Right atrium auricular region (tissue), 2 donors: Measurements from ENCODE around the gene DPH3. TPM values are rescaled to one million over a fixed set of nuclear protein-coding genes. Genes with fewer than 3 reads are reported as not detected.

ENCODE experiments used
- DNase-seq: peaks from one replicate; pipeline ENCODE4 v3.0.0-alpha.2; 2019; ENCODE audit warnings: low spot score
- H3K27ac ChIP-seq, 2 donors: fragments of 200-600 bp; sonication (generic); 1 replicate in 1 of 2; 2 replicates in 1 of 2; pipeline ENCODE4 v1.5.1; 2016 to 2019
- H3K27me3 ChIP-seq, 2 donors: fragments of 200-600 bp; sonication (generic); one replicate each; pipeline versions ENCODE4 v1.5.1 to v1.6.0; 2017 to 2019
- H3K36me3 ChIP-seq: fragments of 200-600 bp; sonication (generic); one replicate; pipeline ENCODE4 v1.5.1; 2016
- H3K4me1 ChIP-seq, 2 donors: fragments of 200-600 bp; sonication (generic); one replicate each; pipeline versions ENCODE4 v1.5.1 to v1.6.0; 2017 to 2019
- H3K4me3 ChIP-seq, 2 donors: fragments of 200-600 bp; sonication (generic); 1 replicate in 1 of 2; 2 replicates in 1 of 2; pipeline ENCODE4 v1.5.1; 2017 to 2019; ENCODE audit warnings: mild to moderate bottlenecking in 1 of 2, moderate library complexity in 1 of 2
- H3K9me3 ChIP-seq, 2 donors: fragments of 200-600 bp; sonication (generic); one replicate each; pipeline ENCODE4 v1.5.1; 2019
- CTCF ChIP-seq, 2 donors: fragments of 200-600 bp; sonication (generic); IDR thresholded peaks; one replicate each; pipeline ENCODE4 v1.5.1; 2019; ENCODE audit warnings: antibody characterized with exemption in 2 of 2
- total RNA-seq, 2 donors: library from RNA; depleted of rRNA; stranded (reverse); fragments of >200 nt; gene quantifications; one replicate each; pipeline ENCODE4 v1.1.0, GENCODE V29; 2016

The DPH3 gene
- total RNA-seq, 2 donors from 2014 or later, result 17.3 to 17.7 TPM

DNA sequence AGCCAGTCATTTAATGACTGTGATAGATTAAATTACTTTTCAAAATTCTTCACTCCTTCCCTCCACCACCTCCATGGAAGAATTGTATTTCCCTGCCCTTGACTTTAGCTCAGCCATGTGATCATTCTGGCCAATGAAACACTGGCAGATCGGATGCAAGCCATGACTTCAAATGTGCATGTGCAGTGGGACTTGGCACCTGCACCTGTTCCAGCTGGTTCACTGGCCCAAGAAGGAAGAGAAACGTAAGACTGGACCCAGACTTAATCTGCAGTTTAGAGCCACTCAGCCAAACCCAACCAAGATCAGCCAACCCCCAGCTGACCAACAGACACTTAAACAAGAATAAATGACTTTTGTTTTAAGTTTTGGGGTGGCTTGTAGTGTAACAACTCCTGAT is 11.8 kb downstream of the DPH3 start:
- no peaks in the 10 kb centered on the region for H3K9me3 ChIP-seq
- H3K4me1 ChIP-seq, result peaks cover 0 to 17% of the 10 kb centered on the region in 2 donors
- no peak for DNase-seq
- H3K4me3 ChIP-seq, result no peak overlapping the region
- no peaks in the 10 kb centered on the region for H3K36me3 ChIP-seq
- TF ChIP-seq CTCF (IDR thresholded peaks at IDR 0.05), result no peak
- no peaks in the 10 kb centered on the region for H3K27me3 ChIP-seq
- no peak overlapping the region for H3K27ac ChIP-seq

GRCh38 chr3:16252243-16252978 is 12.3 kb downstream of the DPH3 start:
- no peaks in the 10 kb centered on the region for H3K36me3 ChIP-seq
- no peak overlapping the region for H3K4me3 ChIP-seq
- no peak for DNase-seq
- H3K4me1 ChIP-seq, result peaks cover 0 to 20% of the 10 kb centered on the region in 2 donors
- H3K27ac ChIP-seq, result no peak overlapping the region
- no peaks in the 10 kb centered on the region for H3K9me3 ChIP-seq
- no peaks in the 10 kb centered on the region for H3K27me3 ChIP-seq
- no peak for TF ChIP-seq CTCF (IDR thresholded peaks at IDR 0.05)

DNA sequence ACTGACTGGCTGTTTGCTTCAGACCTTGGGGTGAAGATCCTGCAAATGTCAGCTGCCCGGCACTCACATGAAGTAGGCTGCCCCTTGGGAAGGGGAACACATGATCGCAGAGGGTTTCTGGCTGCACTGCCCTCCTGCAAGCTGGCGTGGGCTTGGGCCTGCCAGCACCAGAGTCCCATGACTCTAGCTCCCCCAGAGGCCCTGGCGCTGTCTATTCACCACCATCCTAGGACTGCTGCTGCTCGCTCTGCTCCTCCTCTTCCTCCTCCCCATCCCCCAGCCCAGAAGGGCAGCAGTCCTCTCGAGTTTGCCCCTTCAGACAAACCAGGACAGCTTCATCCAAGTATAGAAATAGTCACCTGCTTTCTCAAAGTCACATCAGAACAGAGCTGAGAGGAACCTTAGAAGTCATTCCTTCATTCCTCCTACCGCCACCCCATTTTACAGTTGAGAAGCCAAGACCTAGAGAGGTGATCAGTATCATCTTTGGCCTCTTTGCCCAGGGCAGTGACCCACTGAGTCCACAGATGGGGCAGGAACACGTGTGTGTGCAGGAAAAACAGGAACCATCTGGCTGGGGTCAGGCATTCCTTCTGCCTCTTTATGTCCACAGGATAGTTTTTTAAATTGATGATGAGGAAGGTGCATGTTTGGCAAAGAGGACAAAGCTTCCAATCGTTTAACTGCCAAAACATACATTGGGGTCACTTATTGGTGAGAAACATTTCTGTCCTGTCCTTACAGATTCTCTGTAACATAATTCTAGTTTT is 13.2 kb downstream of the DPH3 start:
- H3K27me3 ChIP-seq, result no peaks in the 10 kb centered on the region
- H3K27ac ChIP-seq, result no peak overlapping the region
- TF ChIP-seq CTCF (IDR thresholded peaks at IDR 0.05), result no peak
- H3K4me1 ChIP-seq, result peaks cover 0 to 25% of the 10 kb centered on the region in 2 donors
- no peak overlapping the region for H3K4me3 ChIP-seq
- no peaks in the 10 kb centered on the region for H3K9me3 ChIP-seq
- no peak for DNase-seq
- no peaks in the 10 kb centered on the region for H3K36me3 ChIP-seq

GRCh38 chr3:16249886-16250285 is 14.9 kb downstream of the DPH3 start:
- Histone ChIP-seq H3K27me3 (no peaks in the 10 kb centered on the region), H3K36me3 (no peaks in the 10 kb centered on the region), H3K4me1 (peaks cover 0 to 25% of the 10 kb centered on the region in 2 donors), H3K9me3 (no peaks in the 10 kb centered on the region), H3K27ac (no peak overlapping the region), H3K4me3 (no peak overlapping the region)
- DNase-seq, result no peak
- TF ChIP-seq CTCF (IDR thresholded peaks at IDR 0.05), result no peak

GRCh38 chr3:16249336-16249735 is 15.4 kb downstream of the DPH3 start:
- Histone ChIP-seq H3K27ac (no peak overlapping the region), H3K4me1 (peaks cover 0 to 31% of the 10 kb centered on the region in 2 donors), H3K36me3 (no peaks in the 10 kb centered on the region), H3K9me3 (no peaks in the 10 kb centered on the region), H3K4me3 (no peak overlapping the region), H3K27me3 (no peaks in the 10 kb centered on the region)
- TF ChIP-seq CTCF (IDR thresholded peaks at IDR 0.05), result peak in 1 of 2 donors; percentile 35
- no peak for DNase-seq
